ENCODE measurements around the gene MYOCD.
A peak's percentile ranks its signal among the peaks of the same experiment; 100 is the strongest.

The MYOCD gene

DNA sequence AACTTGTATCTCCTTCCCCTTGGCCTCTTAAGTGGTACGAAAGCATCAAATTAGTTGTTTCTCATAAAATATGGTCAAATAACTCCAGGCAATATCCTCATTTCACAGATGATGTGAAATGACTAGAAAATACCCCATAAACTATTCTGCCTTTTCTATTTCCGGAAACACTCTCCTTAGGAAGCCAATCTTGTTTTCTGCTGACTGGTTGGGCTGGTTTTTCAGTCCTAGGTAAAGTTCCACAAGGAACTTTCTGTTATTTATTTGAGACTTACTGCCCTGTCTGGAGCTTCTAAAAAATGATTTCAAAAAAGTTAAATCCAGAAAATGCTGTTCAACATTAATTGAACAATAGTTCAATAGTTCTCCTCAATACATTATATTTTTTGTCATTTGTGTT is 7.3 kb downstream of the MYOCD start:
- TF ChIP-seq, protein P1, sequence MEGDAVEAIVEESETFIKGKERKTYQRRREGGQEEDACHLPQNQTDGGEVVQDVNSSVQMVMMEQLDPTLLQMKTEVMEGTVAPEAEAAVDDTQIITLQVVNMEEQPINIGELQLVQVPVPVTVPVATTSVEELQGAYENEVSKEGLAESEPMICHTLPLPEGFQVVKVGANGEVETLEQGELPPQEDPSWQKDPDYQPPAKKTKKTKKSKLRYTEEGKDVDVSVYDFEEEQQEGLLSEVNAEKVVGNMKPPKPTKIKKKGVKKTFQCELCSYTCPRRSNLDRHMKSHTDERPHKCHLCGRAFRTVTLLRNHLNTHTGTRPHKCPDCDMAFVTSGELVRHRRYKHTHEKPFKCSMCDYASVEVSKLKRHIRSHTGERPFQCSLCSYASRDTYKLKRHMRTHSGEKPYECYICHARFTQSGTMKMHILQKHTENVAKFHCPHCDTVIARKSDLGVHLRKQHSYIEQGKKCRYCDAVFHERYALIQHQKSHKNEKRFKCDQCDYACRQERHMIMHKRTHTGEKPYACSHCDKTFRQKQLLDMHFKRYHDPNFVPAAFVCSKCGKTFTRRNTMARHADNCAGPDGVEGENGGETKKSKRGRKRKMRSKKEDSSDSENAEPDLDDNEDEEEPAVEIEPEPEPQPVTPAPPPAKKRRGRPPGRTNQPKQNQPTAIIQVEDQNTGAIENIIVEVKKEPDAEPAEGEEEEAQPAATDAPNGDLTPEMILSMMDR (conservative IDR thresholded peaks at IDR 0.05; ENCODE audit: control insufficient read depth, insufficient read depth, low read depth, low read length) = no peak
- no peak overlapping the region for H3K4me3 ChIP-seq (ENCODE audit: control insufficient read depth, low read depth, low read length)
- no peak for DNase-seq (ENCODE audit: low read depth)

DNA sequence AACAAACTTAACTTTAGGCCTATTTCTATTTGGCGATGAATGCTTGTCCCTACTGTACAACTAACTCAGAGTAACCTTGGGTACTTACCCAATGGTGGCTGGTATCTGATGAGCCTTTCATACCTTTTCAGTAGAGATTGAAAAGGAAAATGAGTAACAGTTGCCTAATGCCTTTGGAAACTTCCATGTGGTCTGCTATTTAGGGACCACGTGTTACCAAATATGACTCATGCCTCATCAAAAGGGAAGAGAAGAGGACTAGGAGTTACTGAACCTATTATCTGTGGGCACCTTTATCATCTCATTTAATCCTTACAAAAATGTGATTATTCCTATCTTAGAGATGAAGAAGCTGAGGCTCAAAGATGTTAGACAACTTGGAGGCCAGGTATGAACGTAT is 8.1 kb downstream of the MYOCD start:
- H3K4me3 ChIP-seq (ENCODE audit: control insufficient read depth, low read depth, low read length) = no peak overlapping the region
- peak; percentile 69 for DNase-seq (ENCODE audit: low read depth)
- TF ChIP-seq, protein P1 (conservative IDR thresholded peaks at IDR 0.05; ENCODE audit: control insufficient read depth, insufficient read depth, low read depth, low read length) = no peak

DNA sequence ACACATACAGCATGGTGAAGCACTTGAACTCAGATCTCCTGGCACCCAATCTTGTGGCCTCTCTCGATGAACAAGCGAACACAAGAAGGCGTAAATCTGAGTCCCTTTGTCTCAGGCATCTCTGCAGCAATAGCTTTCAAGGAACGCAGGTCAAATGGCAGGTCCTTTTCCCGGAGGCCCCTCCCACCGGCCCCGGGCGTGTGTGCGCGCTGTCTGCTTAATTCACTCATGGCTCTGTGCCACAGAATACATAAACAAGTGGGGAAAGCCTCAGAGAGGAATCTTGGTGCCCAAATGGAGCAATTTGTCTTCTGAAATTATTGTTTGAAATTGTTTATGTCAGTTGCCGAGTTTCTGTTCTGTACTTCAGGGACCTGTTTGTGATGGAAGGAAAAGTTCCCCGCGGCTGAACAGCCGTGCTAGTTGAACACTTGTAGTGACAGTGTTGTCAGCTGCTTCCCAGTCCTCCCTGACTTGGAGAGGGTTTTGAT is 14.8 kb downstream of the MYOCD start:
- no peak for DNase-seq (ENCODE audit: low read depth)
- H3K4me3 ChIP-seq (ENCODE audit: control insufficient read depth, low read depth, low read length) = no peak overlapping the region
- TF ChIP-seq, protein P1 (conservative IDR thresholded peaks at IDR 0.05; ENCODE audit: control insufficient read depth, insufficient read depth, low read depth, low read length) = no peak

DNA sequence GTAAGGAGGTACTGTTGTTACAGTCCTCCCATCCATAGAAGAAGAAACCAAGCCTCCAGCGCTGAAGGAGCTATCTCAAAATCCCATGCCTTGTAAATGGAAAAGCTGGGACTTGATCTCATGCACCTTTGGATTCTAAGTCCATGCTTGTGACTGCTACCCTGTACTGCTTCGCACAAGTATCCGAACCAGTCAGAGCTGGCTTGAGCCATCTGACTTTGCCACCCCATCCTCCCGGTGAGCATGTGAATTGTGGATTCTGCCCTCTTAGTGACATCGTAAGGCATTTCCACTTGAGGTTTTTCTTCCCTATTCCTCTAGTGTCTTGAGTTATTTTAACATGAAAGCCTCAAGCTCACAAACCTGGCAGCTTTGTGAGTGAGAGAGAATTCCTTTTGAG is 15.3 kb downstream of the MYOCD start:
- no peak for DNase-seq (ENCODE audit: low read depth)
- no peak overlapping the region for H3K4me3 ChIP-seq (ENCODE audit: control insufficient read depth, low read depth, low read length)
- TF ChIP-seq, protein P1 (conservative IDR thresholded peaks at IDR 0.05; ENCODE audit: control insufficient read depth, insufficient read depth, low read depth, low read length) = no peak

DNA sequence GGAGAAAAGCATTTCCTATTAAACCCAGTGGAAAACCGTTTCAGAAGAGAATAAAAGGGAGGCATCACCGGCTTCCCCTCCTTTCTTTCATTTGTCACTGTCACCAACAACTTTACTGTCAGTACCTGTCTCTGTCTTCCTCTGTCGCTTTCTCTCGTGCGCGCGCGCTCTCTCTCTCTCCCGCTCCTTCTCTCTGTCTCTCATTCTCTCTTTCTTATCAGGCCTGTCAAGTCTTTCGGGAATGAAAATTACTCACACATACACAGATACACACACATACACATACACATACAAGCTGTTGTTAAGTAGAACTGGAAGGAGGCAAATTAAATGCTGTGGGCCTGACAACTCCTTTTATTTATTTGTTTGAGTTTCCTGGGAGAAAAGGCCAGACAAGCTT is 17.6 kb downstream of the MYOCD start:
- no peak overlapping the region for H3K4me3 ChIP-seq (ENCODE audit: control insufficient read depth, low read depth, low read length)
- DNase-seq (ENCODE audit: low read depth) = no peak
- TF ChIP-seq, protein P1 (conservative IDR thresholded peaks at IDR 0.05; ENCODE audit: control insufficient read depth, insufficient read depth, low read depth, low read length) = no peak

DNA sequence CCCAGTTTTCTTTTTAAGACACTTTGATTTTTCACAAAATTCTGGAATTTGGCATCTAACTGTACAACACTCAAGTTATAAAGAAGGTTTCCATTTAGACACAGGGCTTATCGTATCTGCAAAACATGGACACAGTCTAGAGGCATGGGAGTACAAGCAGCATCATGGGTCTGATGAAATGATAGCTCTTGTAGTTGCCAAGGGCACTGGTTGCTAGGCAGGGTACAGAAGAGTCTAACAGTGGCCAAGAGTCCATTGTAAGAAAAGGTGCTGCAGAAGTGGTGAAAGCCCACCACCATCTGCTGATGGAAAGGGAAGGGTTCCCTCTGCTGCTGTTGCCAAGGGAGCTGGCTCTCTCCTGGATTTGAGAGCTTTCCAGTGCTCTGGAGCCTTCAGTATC is 20.8 kb downstream of the MYOCD start:
- TF ChIP-seq, protein P1 (conservative IDR thresholded peaks at IDR 0.05; ENCODE audit: control insufficient read depth, insufficient read depth, low read depth, low read length) = no peak
- H3K4me3 ChIP-seq (ENCODE audit: control insufficient read depth, low read depth, low read length) = no peak overlapping the region
- DNase-seq (ENCODE audit: low read depth) = no peak

DNA sequence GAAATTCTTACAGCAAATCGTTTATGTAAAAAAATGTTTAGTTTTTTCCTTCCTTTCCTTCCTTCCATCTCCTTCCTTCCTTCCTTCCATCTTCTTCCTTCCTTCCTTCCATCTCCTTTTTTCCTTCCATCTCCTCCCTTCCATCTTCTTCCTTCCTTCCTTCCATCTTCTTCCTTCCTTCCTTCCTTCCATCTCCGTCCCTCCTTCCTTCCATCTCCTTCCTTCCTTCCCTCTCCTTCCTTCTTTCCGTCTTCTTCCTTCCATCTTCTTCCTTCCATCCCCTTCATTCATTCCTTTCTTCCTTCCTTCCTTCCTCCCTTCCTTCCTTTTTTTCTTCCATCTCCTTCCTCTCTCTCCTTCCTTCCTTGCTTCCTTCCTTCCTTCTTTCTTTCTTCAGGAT is 22.7 kb downstream of the MYOCD start:
- DNase-seq (ENCODE audit: low read depth) = no peak
- TF ChIP-seq, protein P1 (conservative IDR thresholded peaks at IDR 0.05; ENCODE audit: control insufficient read depth, insufficient read depth, low read depth, low read length) = no peak
- no peak overlapping the region for H3K4me3 ChIP-seq (ENCODE audit: control insufficient read depth, low read depth, low read length)

All from fibroblast of mammary gland (primary cell).